Caki2 (cell line): ENCODE data around the gene XPR1. TPM values are rescaled to one million over a fixed set of nuclear protein-coding genes. Genes with fewer than 3 reads are reported as not detected.

Experiments used
- DNase-seq: peaks from one replicate; pipeline ENCODE4 v3.0.0-alpha.2; 2015; ENCODE audit warnings: low read depth
- in situ Hi-C: cut with HindIII; loops from 2 replicates; pipeline ENCODE4 v1.10.0; 2016; ENCODE audit warnings: low sequenced_read_pairs, low pct_unique_long_range_greater_than_20kb, mixed read lengths
- total RNA-seq: library from RNA; depleted of rRNA; stranded (reverse); fragments of >200 nt; shearing (Covaris generic); gene quantifications from 2 replicates; pipeline ENCODE4 v1.2.3, GENCODE V29; 2014; ENCODE audit warnings: low replicate concordance

Gene XPR1
- total RNA-seq, 1 experiment from 2014 or later: 14.1 TPM

DNA sequence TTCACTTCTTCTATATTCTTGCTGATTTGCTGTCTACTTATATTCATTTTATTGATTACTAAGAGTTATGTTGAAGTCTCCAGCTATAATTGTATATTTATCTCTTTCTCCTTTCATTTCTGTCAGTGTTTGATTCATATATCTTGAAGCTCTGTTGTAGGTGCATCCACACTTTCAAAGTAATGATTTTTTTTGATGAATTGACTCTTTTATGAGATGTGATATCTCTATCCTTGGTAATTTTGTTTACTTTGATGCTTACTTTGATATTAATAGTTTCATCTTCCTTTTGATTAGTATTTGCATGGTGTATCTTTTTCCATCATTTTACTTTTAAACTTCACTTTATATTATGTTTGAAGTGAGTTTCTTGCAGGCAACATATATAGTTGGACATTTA lies 110.8 kb downstream of the XPR1 start:
- no peak for DNase-seq
- in situ Hi-C loops: no loop called here

DNA sequence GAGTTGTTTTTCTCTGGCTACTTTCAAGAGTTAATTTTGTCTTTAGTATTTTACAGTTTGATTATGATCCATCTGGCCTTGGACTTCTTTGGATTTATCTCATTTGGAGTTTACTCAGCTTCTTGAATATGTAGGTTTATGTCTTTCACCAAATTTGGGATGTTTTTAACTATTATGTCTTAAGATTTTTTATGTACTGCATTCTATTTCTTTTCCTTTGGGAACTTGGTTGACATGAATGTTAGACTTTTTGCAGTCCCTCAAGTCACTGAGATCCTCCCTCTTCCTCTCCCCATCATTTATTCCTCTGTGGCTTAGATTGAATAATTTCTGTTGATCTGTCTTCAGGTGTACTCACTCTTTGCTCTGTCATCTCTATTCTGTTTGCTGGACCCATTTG lies 112.0 kb downstream of the XPR1 start:
- in situ Hi-C loops: no loop called here
- DNase-seq: no peak

DNA sequence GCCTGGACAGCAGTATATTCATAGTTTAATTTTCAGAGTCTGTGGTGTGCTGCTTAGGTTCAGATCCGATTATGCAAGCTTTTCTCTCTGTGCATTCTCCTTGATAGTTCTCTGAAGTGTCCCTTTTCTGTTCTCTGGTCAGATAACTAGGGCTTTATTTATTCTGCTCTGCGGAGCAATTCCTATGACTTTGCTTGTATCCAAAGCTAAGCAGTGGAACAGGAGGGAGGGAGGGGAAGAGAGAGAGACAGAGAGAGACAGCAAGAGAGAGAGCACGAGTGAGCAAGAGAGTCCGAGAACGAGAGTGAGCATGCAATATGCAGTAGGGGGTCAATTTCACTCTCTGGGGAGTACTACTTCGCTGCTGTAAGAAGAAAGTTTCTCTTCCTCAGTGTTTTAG lies 113.3 kb downstream of the XPR1 start:
- in situ Hi-C loops: no loop called here
- DNase-seq: no peak

DNA sequence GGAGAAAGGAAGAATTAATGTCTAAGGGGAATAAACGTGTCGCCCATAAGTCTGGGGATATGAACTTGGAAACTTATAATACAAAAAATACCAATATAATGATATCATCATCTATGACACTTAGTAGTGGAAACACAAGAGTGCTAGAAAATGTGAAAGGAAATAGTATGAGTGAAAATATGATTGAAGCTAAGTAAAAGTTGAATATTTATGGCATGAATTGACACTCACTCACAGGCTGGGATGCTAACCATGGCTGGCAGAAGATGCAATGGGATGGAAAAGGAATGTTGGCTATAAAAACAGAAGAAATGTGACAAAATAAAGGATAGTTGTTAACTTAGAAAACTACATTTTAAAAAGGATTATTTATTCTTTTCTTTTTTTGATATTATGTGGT lies 120.1 kb downstream of the XPR1 start:
- in situ Hi-C loops: no loop called here
- no peak for DNase-seq

DNA sequence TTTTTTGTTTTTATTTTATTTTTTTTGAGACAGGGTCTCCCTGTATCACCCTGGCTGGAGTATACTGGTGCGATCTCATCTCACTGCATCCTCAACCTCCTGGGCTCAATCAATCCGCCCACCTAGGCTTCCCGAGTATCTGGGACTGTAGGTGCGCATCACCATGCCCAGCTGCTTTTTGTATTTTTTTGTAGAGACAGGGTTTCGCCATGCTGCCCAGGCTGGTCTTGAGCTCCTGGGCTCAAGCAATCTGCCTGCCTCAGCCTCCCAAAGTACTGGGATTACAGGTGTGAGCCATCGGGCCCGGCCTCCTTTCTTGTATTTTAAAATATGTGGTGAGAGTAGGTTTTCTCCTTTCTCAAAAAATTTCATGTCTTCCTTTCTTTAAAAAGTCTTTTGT lies 122.6 kb downstream of the XPR1 start:
- DNase-seq: no peak
- in situ Hi-C loops: no loop called here

DNA sequence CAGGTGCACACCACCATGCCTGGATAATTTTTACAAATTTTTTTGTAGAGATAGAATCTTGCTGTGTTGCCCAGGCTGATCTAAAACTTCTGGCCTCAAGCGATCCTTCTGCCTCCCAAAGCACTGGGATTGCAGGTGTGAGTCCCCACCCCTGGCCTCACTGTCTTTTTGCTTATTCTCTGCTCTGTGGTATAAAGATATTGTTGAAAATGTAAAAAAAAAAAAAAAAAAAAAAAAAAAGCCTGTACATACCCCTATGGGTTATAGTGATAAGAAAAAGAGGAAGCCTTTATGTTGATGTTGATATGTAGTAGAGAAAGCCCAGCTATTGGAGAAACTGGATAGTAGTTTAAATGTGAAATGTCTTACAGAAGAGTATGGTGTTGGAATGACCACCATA lies 125.8 kb downstream of the XPR1 start:
- in situ Hi-C loops: no loop called here
- no peak for DNase-seq

DNA sequence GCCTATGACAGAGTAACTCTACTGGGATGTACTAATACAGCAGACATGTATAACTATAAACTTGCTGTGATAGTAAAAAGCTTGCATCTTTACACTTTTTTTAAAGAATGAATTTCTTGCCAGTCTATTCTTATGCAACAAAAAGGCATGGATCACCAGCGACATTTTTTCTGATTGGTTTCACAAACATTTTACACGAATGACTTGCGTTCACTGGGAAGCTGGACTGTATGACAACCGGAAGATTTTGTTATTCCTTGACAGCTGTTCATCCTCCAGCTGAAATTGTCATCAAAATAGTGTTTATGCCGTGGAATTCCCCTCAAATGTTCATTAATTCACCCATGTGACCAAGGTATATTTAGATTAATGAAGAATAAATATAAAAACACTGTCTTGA lies 131.0 kb downstream of the XPR1 start:
- DNase-seq: no peak
- in situ Hi-C loops: no loop called here

DNA sequence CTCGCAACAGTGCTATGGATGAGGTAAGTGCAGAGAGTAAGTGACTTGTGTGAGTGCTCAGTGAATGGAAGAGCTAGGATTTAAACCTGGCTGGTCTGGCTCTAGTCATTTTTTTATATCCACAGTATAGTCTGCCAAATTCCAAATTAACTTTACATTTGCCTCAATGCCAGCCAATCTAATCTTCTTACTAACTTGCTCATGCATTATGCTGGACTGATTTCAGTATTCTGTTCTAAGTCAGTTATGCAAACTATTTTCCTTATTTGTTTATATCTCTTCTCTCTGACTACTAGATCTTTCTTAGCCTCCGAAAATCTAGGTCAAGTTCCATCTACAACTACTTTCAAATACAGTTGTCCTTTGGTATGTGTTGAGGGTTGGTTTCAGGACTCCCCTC lies 133.3 kb downstream of the XPR1 start:
- in situ Hi-C loops: no loop called here
- no peak for DNase-seq

DNA sequence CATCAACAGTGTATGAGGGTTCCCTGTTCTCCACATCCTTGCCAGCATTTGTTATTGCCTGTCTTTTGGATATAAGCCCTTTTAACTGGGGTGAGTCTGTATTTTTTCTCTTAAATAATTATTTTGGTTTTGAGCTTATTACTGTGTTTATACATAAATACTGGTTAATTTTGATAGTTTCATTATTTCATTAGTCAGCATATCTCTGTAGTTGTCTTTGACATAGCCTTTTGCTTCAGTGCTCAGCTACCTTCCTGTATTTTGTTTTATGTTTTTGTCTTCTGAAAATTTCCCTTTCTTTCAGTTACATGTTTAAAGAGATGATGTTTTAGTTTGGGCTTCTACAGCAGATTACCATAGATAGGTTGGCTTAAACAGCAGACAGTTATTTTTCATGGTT lies 138.1 kb downstream of the XPR1 start:
- DNase-seq: no peak
- in situ Hi-C loops: no loop called here

DNA sequence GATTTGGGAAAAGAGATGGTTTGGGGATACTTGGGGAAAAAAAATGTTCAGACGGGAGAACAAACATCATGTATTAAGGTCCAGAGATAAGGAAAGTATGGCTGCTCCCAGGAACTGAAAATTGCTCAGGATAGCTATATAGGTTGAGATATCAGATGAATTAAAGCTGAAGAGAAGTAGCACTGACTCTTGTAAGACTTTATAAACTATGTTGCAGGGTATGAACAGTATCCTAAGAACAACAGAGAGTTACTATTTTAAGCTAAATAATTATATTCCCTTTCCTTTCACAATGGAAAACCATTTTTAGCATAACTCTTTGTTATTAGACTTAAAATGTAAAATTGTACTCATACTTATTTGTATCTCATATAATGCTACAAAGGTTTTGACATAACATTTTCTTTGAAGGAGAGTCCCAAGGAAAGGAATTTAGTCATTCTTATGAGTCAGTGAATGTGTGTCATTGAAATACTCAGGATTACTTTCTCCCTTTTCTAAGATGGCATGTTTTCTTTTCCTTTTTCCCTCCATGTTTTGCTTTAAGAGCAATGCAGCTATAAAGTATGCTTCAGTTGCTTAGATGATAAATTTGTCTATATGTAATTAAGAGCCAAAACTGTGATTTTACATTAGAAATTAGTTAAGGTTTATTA lies 141.5 kb downstream of the XPR1 start:
- in situ Hi-C loops: no loop called here
- peak; percentile 3 for DNase-seq

DNA sequence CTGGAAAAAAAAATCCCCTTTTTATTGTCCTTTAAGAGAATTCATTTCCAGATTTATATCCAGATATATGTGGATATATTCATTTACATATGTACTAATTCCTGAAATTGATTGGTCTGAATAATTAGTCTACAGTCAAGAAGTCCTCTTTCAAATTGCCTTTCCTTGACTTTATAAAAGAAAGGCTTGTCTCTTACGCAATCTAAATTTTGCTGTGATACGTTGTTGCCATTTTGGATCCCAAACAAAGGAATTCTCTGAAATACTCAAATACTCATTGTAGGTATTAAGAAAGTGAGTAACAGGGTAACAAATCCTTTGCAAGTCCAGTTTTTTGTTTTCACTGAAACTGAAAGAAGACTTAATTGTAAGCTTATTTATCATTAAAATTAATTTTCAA lies 144.0 kb downstream of the XPR1 start:
- DNase-seq: no peak
- in situ Hi-C loops: no loop called here

DNA sequence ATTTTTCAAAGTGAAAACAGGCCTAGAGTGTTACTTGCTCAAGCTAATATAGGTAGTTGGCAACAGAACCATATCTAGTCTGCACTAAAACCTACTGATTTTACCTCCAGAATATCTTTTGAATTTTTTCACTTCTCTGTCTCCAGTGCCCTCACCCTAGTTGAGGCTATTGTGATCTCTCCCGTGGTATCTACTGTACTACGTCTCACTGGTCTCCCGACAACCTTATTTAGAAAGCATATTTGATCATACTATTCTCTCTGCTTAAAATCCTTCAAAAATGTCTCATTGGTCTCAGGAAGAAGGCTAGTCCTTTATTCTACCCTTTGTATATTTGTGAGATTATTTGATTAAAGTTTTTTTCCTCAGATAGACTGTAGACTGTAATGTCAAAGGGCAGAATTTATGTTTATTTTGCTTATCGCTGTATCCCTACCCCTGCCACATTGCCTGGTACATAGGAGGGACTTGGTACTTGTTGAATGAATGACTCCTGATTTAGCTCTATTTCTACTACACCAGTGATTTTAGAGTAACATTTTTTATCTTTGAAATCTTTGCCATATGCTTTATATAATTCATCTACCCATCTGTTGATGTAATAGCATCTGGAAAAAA lies 145.4 kb downstream of the XPR1 start:
- in situ Hi-C loops: no loop called here
- DNase-seq: no peak

DNA sequence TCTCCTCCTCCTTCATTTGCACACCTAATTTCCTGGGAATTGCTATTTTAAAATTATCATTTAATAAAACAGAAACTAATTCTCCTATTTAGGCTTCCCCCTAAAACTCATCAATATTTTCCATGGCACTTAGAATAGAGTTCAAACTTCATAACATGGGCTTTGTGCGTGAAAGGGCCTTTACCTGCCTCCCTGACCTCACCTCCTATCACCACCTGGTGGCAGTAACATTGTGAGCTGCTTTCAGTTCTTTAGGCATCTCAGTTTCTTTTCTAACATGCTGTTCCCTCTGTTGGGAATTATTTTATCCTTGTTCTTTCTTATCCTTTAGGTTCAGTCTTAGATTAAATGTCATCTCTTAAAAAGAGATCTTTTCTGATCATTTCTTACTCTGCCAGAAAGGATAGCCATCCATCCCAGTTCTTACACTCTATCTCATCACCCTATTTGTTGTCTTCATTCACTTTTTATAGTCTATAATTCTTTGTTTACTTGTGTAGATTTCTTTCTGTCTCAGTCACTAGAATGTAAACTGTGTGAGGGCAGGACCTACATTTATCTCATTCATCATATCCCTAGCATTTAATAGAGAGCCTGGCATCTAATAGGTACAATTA lies 147.1 kb downstream of the XPR1 start:
- in situ Hi-C loops: no loop called here
- no peak for DNase-seq

DNA sequence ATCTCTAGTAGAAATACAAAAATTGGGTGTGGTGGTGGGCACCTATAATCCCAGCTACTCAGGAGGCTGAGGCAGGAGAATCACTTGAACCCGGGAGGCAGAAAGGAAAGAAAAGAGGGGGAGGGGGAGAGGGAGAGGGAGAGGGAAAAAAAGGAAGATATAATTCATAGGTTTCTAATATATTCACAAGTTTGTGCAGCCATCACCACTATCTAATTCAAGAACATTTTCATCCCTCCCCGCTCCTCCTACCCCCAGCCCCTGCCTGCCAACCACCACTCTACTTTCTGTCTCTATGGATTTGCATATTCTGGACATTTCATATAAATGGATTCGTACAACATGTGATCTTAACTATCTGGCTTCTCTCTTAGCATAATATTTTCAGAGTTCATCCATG lies 147.8 kb downstream of the XPR1 start:
- no peak for DNase-seq
- in situ Hi-C loops: no loop called here

DNA sequence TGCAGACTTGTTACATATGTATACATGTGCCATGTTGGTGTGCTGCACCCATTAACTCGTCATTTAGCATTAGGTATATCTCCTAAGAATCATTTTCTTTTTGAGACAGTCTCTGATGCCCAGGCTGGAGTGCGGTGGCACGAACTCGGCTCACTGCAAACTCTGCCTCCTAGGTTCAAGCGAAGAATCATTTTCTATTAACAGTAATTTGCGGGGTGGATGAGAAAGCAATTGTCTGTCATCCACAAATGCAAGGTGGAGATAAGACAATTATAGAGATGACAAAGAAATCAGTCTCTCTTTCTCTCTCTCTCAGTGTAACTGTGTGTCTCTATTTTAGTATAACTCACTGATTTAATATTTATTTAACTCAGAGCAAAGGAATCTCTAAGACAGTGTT lies 149.9 kb downstream of the XPR1 start:
- in situ Hi-C loops: no loop called here
- no peak for DNase-seq

DNA sequence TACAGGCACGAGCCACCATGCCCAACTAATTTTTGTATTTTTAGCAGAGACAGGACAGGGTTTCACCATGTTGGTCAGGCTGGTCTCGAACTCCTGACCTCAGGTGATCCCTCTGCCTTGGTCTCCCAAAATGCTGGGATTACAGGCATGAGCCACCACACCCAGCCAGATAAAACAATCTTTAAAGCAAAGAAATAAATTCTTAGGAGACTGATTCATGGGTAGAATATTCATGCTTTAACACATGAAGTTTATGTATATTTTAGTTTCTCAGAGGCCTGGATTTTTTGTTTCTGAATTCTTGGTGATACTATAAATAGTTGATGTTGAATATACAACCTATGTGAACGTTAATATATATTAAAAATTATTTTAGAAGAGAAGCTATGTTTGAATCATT lies 153.5 kb downstream of the XPR1 start:
- DNase-seq: no peak
- in situ Hi-C loops: no loop called here

DNA sequence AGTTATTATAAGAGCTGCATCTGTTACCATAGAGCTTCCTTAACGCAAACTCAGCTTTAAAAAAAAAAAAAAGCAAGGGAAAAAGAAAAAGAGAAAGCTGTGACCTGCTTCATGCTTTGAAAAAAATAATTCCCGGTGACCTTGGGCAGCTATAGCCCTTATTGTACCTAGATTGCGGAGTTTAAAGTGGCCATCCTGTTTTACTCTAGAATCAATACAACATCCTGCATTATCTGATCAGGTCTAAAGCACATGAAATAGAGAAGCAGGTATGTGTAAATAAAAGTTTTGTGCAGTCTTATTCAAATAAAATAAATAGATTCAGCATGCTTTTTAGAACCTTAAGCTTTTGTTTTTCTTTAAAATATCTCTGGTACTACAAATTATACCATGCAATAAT lies 154.1 kb downstream of the XPR1 start:
- DNase-seq: no peak
- in situ Hi-C loops: no loop called here

DNA sequence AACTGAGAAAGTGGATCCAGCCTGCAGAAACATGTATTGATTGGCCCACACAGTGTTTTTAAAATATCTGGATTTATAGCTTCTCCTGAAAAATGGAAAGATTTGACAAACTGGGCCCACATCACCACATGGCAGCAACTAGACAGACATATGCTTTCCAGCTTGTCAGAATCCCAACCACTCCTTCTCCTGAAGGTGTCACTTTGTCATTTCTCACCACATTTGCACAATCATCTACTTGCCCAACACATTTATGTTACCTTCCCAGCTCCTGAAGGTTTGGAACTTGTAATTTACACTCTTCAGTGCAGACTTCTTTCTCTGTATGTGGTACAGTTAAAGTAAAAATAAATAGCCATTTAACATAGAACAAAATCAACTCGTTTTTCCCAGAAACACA lies 154.8 kb downstream of the XPR1 start:
- in situ Hi-C loops: no loop called here
- DNase-seq: no peak

DNA sequence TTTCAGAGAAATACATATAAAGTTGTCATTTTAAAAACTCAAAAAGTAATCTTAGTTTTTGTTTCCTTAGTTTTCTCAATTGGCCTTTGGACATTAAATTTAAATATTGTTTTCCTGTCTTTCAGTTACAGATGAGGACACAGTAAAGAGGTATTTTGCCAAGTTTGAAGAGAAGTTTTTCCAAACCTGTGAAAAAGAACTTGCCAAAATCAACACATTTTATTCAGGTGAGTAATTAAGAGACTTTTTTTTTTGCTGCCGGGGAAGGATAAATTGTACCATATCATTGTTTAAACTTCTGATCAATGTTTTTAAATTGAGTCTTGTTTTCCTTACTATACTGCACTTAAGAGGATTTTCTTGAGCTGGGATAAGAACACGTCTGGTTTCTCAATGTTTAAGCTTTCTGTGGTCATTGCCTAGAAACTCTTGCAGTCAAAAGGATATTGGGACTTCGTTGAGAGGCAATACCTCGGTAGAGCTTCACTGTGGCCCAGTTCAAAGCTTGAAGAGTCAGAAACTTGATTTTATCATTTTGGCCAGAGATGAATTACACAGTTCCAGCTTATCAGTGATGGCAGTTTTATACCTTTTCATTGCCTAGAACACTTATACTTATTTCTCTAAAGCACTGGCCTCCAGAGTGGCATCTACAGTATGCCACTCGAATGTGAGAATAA lies 155.9 kb downstream of the XPR1 start:
- in situ Hi-C loops: no loop called here
- DNase-seq: no peak

DNA sequence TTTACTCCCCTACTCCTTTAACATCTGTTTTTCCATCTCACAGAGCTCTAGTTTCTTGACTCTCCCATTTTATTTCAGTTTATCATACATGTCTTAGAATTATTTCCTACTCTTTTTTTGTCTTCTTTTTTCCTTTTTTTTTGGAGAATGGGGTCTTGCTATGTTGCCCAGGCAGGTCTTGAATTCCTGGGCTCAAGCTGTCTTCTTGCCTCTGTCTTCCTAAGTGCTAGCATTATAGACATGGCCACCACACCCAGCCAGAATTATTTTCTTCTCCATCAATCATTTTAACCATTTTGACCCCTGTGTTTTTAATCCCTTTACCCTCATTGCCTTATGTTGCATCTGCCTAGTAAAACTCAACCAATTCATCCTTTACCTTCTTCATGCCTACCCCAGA lies 157.6 kb downstream of the XPR1 start:
- DNase-seq: no peak
- in situ Hi-C loops: no loop called here
